ENCODE data around the gene SLC9B1. TPM values are rescaled to one million over a fixed set of nuclear protein-coding genes. Genes with fewer than 3 reads are reported as not detected.
"Not testable (repeated sequence)": the region's sequence is repeated elsewhere in the genome, so short reads cannot be mapped to it uniquely, and the experiment has no call there.

The SLC9B1 gene
- total and polyA plus RNA-seq, 4 donors, result 0.13 to 1.6 (median 1.6) TPM; not detected in 1

- intact Hi-C loops (cut with DNase I), result loop anchor here (5.0 to 10.0 kb wide), 3 partner anchors 38 to 363 kb away; partner anchors contain the start of genes NFKB1 (in 1 of the 2) and UBE2D3 (in 1 of the 2)
- WGBS, 2 donors, result 98 to 100% methylated on average over 5 of the region's 5 CpGs
- H3K9me3 ChIP-seq (ENCODE audit: control insufficient read depth, low read length); H3K27me3 ChIP-seq (ENCODE audit: control insufficient read depth in 1 of 2, insufficient read depth in 2 of 2, low read length in 1 of 2); ATAC-seq (ENCODE audit: low FRiP score); H3K4me1 ChIP-seq (ENCODE audit: control insufficient read depth in 1 of 2, insufficient read depth in 2 of 2, low read length in 2 of 2); H3K36me3 ChIP-seq (ENCODE audit: control insufficient read depth in 1 of 2, insufficient read depth in 2 of 2, low read length in 1 of 2); DNase-seq; H3K4me3 ChIP-seq (ENCODE audit: low read length in 2 of 2); H3K27ac ChIP-seq (ENCODE audit: low read depth in 1 of 2, low read length in 2 of 2): not testable (repeated sequence)
Observed at GRCh38 chr4:102865327-102865726, 154.2 kb downstream of the SLC9B1 start.

- no peak for ATAC-seq (ENCODE audit: low FRiP score)
- intact Hi-C loops (cut with DNase I), result loop anchor here in 1 of 2 donors (10.0 kb wide), 1 partner anchor 238 kb away; no protein-coding TSS in a partner anchor
- WGBS, 2 donors, result 96 to 100% methylated on average over 1 of the region's 1 CpG
Observed at GRCh38 chr4:102862747-102863146, 156.8 kb downstream of the SLC9B1 start.

GRCh38 chr4:102862016-102862415 is 157.5 kb downstream of the SLC9B1 start:
- no peaks in the 10 kb centered on the region for H3K36me3 ChIP-seq (ENCODE audit: control insufficient read depth in 1 of 2, insufficient read depth in 2 of 2, low read length in 1 of 2)
- ATAC-seq (ENCODE audit: low FRiP score), result no peak
- no peak overlapping the region for H3K27ac ChIP-seq (ENCODE audit: low read depth in 1 of 2, low read length in 2 of 2)
- H3K9me3 ChIP-seq (ENCODE audit: control insufficient read depth, low read length), result peaks cover 1% of the 10 kb centered on the region
- no peaks in the 10 kb centered on the region for H3K27me3 ChIP-seq (ENCODE audit: control insufficient read depth in 1 of 2, insufficient read depth in 2 of 2, low read length in 1 of 2)
- 89 to 97% methylated on average over 1 of the region's 1 CpG for WGBS, 2 donors
- H3K4me3 ChIP-seq (ENCODE audit: low read length in 2 of 2), result no peak overlapping the region
- intact Hi-C loops (cut with DNase I), result loop anchor here in 1 of 2 donors (10.0 kb wide), 1 partner anchor 237 kb away; no protein-coding TSS in a partner anchor
- DNase-seq, result no peak
- no peaks in the 10 kb centered on the region for H3K4me1 ChIP-seq (ENCODE audit: control insufficient read depth in 1 of 2, insufficient read depth in 2 of 2, low read length in 2 of 2)

More at GRCh38 chr4:102862747-102863146, 156.8 kb downstream of the SLC9B1 start:
- Histone ChIP-seq H3K27me3 (ENCODE audit: control insufficient read depth in 1 of 2, insufficient read depth in 2 of 2, low read length in 1 of 2) (no peaks in the 10 kb centered on the region), H3K4me3 (ENCODE audit: low read length in 2 of 2) (no peak overlapping the region), H3K27ac (ENCODE audit: low read depth in 1 of 2, low read length in 2 of 2) (no peak overlapping the region), H3K4me1 (ENCODE audit: control insufficient read depth in 1 of 2, insufficient read depth in 2 of 2, low read length in 2 of 2) (no peaks in the 10 kb centered on the region), H3K9me3 (ENCODE audit: control insufficient read depth, low read length) (peaks cover 1% of the 10 kb centered on the region), H3K36me3 (ENCODE audit: control insufficient read depth in 1 of 2, insufficient read depth in 2 of 2, low read length in 1 of 2) (no peaks in the 10 kb centered on the region)
- DNase-seq, result no peak

GRCh38 chr4:102860611-102861324 is 158.7 kb downstream of the SLC9B1 start:
- peaks cover 1% of the 10 kb centered on the region for H3K9me3 ChIP-seq (ENCODE audit: control insufficient read depth, low read length)
- no peaks in the 10 kb centered on the region for H3K27me3 ChIP-seq (ENCODE audit: control insufficient read depth in 1 of 2, insufficient read depth in 2 of 2, low read length in 1 of 2)
- intact Hi-C loops (cut with DNase I), result loop anchor here in 1 of 2 donors (10.0 kb wide), 1 partner anchor 236 kb away; no protein-coding TSS in a partner anchor
- ATAC-seq (ENCODE audit: low FRiP score), result no peak
- no peaks in the 10 kb centered on the region for H3K36me3 ChIP-seq (ENCODE audit: control insufficient read depth in 1 of 2, insufficient read depth in 2 of 2, low read length in 1 of 2)
- no peak overlapping the region for H3K4me3 ChIP-seq (ENCODE audit: low read length in 2 of 2)
- no peak for DNase-seq
- 94% methylated on average over 2 of the region's 2 CpGs; no CpG with 5 or more reads in 1 of the 2 donors for WGBS, 2 donors
- H3K27ac ChIP-seq (ENCODE audit: low read depth in 1 of 2, low read length in 2 of 2), result no peak overlapping the region
- no peaks in the 10 kb centered on the region for H3K4me1 ChIP-seq (ENCODE audit: control insufficient read depth in 1 of 2, insufficient read depth in 2 of 2, low read length in 2 of 2)

- Histone ChIP-seq H3K27me3 (ENCODE audit: control insufficient read depth in 1 of 2, insufficient read depth in 2 of 2, low read length in 1 of 2) (no peaks in the 10 kb centered on the region), H3K36me3 (ENCODE audit: control insufficient read depth in 1 of 2, insufficient read depth in 2 of 2, low read length in 1 of 2) (no peaks in the 10 kb centered on the region), H3K4me3 (ENCODE audit: low read length in 2 of 2) (no peak overlapping the region), H3K27ac (ENCODE audit: low read depth in 1 of 2, low read length in 2 of 2) (no peak overlapping the region), H3K4me1 (ENCODE audit: control insufficient read depth in 1 of 2, insufficient read depth in 2 of 2, low read length in 2 of 2) (no peaks in the 10 kb centered on the region), H3K9me3 (ENCODE audit: control insufficient read depth, low read length) (peaks cover 2% of the 10 kb centered on the region)
- ATAC-seq (ENCODE audit: low FRiP score) (no peak), DNase-seq (no peak)
- intact Hi-C loops (cut with DNase I), result no loop called here
- WGBS, 2 donors, result 95 to 100% methylated on average over 2 of the region's 2 CpGs
Observed at GRCh38 chr4:102858828-102859464, 160.6 kb downstream of the SLC9B1 start.

Other genes with a start within 250 kb of the SLC9B1 start
- 100 to 1,000 TPM; 274 to 292 TPM for gene UBE2D3, start 192.2 kb downstream of the SLC9B1 start, total RNA-seq
- 100 to 1,000 TPM; 195 to 277 TPM for gene UBE2D3, start 192.2 kb downstream of the SLC9B1 start, polyA plus RNA-seq
- gene CISD2, start 150.7 kb downstream of the SLC9B1 start, total RNA-seq, result 10 to 100 TPM; 16.7 to 19.3 TPM
- gene CISD2, start 150.7 kb downstream of the SLC9B1 start, polyA plus RNA-seq, result 10 to 100 TPM; 16.2 to 22.5 TPM
- gene SLC9B2, start 57.1 kb upstream of the SLC9B1 start, total RNA-seq, result 10 to 100 TPM; 17.0 to 25.2 TPM
- gene SLC9B2, start 57.1 kb upstream of the SLC9B1 start, polyA plus RNA-seq, result 1 to 10 TPM; 6.1 to 7.9 TPM
- 10 to 100 TPM; 44.1 to 63.8 TPM for gene BDH2, start 80.1 kb upstream of the SLC9B1 start, total RNA-seq
- 100 to 1,000 TPM in 1 of 2 donors, 10 to 100 TPM in 1; 67.2 to 120 TPM for gene BDH2, start 80.1 kb upstream of the SLC9B1 start, polyA plus RNA-seq
- gene CENPE, start 178.6 kb upstream of the SLC9B1 start, total RNA-seq, result 1 to 10 TPM; 1.3 to 3.4 TPM
- under 1 TPM in 1 of 2 donors, not detected in 1; 0.28 TPM for gene CENPE, start 178.6 kb upstream of the SLC9B1 start, polyA plus RNA-seq